HG02571 (cell line): ENCODE measurements around the gene WWOX.

ENCODE experiments used
- ATAC-seq: cut with Tn5 transposase; IDR thresholded peaks from one replicate; pipeline ENCODE4 v1.9.1; 2021; ENCODE audit warnings: mild to moderate bottlenecking, moderate library complexity; ENCODE audit not compliant: unreplicated experiment

Gene WWOX

DNA sequence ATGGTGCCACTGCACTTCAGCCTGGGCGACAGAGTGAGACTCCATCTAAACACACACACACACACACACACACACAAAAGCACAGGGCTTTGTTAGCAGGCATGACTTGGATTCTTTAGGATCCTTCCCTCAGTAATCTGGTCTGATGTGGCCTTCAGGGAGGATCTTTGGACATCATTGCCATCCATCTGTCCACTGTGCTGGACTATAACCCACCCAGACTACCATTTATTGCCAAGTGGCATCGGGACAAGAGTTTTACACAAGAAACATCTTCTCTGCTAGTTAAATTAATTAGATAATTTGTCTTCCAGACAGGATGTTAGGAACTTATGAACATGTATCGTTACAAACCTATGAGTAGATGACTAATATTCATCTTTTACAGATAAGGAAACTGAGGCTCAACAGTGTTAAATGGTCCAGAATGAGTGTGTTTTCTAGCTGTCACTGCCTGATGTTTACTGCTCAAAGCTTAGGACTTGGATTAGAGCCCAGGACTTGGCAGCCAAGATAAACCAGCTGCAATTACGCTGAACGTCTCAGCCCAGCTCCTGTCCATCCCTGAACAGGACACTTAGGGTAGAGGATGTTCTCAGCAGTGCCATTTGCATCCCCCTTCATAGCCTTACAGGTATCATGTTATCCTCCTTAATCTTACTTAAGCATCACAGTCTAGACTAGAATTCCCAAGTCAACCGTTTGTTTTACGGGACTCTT, 285.8 kb downstream of the WWOX start:
- no peak for ATAC-seq

DNA sequence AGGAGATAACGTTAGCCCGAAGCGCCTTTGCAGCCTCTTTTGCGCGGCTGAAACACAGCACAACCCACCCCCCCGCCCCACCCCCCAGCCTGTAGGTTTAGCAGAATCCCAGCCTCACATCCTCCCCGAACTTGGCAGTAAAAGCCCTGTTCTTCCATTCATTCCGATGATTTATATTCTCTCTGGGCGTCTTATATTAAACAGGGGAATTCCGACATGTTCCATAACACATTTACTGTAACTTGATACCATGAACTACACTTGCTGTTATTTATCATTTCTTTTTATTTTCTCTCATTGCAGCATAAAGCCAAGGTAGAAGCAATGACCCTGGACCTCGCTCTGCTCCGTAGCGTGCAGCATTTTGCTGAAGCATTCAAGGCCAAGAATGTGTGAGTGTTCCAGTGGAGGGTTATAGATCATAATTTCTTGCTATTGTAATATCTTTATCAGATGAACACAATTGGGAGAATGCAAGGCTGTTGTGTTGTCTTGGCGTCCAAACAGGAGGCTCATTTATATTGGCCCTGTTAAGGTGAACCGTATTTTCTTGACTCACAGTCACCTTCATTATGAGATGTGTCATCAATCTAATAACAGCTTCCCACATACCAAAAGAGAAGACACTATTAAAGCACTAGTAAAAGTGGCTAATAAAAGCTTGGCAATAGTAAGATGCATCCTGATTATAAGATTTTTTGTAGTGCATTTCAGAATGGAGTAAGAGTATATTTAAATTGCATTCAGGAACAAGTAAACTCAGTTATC, 287.3 kb downstream of the WWOX start:
- no peak for ATAC-seq

DNA sequence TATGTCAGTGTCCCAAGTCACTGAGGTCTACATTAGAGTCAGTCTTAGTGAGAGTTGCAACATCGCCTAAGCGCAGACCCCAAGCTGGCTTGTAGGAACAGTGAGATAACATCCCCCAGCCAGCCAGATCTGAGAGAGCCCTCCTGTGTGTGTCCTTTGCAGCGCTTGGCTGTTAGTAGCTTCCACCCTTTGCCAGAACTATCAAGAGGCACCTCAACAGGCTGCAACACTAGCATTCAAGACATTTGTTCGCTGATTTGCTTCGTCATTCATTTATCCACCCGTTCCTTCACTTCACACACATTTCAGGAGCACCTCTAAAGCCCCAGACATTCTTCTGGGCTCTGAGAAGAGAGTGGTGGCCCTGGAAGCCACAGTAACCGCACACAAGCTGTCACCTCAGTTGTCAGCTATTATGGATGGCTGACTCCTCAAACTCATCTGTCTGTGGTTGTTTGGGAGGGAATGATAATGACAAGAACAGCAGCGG, 289.6 kb downstream of the WWOX start:
- no peak for ATAC-seq

DNA sequence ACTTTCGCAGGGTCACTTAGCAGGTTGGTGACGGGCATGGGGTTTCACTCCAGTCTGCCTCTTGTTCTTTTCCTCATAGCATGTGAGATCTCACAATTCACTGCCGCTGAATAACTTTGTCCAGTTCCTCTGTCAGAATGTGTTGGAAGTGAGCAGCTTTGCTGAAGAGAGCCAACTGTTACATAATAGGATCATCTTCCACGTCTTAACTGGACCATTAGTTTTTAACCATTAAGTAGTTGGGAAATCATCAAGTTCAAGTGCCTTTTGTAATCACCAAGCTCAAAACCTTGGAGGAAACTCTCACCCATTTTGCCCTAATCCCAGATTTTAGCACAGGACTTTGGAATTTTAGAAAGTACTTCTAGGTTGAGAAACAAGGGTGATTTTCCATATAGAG, 290.6 kb downstream of the WWOX start:
- no peak for ATAC-seq

DNA sequence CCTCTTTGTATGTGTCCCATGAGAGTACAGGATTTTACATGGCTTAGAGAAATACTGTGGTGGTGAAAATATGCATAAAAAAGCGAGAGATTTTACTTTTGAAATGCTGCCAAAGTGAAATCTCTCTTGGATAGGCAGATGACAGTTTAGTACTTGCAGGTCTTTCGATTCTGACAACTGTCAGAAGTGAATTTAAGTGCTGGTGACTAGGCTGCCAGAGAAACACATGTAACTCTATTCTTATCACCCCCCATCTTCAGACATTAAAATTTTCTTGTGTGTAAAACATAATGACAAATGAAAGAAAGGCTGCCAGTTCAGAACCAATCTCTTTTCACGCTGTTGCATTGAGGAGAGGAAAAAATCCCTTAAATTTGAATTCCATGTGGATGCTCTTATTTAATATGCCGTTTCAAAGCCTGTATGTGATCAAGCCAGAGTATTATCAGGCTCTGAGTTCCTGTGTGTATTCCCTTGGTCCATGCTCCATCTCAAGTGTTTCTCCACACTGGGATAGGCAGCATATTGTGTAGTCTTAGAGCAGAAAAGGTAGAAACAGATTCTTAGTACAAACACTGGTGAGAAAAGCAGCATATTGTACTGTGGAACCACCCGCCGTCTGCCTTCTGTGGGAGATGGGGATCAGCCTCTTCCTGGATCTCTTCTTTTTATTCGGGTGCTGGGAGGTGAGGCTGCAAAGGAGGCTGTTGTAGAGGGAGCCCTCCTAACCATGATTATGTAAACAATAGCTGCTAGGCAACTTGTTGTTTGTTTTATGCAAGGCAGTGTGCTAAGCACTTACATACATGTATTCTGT, 291.3 kb downstream of the WWOX start:
- ATAC-seq: no peak

DNA sequence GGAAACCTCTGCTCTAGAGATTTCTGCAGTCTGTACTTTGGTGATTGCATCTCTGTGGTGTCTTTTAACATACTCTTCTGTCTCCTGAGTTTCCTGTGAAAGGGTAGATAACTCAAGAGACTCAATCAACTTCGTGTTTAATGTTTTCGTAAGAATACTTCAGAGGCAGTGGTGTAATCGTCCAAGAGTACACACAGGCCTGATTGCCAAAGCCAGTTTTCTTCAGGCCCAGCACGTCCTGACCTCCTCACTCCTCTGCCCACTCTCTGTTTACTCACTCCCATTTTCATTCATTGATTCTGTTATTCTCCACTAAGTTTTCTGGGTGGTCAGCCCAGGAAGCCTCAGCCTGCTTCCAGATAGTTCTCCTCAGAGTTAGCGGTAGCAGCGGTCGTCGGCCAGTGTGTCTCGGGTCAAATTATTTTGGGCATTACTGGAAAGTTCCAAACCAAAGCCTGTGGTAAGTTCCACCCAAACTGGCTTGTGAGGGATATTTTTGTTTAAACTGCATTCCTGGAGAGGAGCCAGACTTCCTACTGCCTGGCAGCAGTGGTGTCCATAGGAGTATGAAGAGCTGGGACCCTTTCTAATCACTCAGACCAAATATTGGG, 293.2 kb downstream of the WWOX start:
- ATAC-seq: no peak

DNA sequence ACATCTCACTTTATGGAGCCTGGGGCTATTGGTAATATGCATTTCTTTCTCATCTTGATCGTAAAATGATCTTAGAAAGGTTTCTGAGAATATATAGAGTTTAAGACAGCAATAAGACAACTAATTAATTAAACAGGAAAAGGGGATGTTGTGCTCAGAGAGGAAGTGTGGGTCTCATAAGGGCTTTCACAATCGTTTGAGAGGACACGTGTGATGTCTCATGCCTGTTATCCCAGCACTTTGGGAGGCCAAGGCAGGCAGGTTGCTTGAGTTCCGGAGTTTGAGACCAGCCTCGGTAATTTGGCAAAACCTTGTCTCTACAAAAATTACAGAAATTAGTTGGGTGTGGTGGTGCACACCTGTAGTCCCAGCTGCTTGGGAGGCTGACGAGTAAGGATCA, 295.6 kb downstream of the WWOX start:
- no peak for ATAC-seq

DNA sequence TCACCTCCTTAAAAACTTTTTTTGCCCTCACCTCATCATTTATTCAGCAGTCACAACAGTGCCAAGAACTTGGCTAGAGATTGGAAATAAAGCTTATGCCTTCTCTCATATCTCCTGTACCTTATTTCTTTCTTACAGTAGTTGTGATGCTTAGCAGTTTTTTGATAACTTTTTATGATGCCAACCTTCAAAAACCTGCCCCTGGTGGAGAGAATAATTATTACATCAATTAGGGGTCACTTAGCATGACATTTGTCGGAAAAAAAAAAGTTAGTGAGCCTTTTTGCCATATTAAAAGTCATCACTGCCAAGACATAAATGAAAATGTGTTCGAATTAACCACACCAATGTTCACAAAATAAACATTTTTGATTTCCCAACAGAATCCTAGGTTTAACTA, 296.6 kb downstream of the WWOX start:
- no peak for ATAC-seq

DNA sequence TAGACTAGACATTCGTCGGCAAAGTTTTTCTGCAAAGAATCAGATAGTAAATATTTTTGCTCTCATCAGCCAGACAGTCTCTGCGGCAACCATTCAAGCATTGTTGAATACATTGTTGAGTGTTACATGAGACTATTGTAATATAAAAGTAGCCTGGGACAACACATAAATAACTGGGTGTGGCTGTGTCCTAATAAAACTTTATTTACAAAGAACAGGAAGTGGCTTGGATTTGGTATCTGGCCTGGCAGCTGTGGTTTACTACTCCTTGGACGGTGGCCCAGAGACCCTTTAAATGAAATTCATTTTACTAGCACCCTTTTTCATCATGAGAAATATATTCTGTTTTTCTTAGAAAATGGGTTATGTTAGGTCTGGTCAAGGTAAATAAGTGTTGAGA, 297.2 kb downstream of the WWOX start:
- ATAC-seq: no peak

DNA sequence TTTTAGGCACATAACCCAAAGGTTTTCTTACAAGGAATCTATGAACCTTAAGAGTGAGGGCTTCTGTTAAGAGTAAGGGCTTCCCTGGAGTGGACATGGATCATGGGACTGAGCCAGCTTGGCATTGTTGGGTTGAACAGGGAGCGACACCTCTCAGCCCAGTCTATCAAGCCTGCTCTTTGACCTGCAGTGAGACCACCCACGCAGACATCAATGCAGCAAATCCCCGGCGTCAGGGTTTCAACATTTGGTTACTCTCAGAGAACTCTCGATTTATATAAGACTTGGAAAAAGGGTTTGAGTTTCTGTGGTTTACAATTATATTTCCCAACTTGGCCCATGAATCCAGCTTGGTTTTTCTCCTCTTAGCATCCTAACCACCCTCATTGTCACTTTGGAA, 299.9 kb downstream of the WWOX start:
- no peak for ATAC-seq

DNA sequence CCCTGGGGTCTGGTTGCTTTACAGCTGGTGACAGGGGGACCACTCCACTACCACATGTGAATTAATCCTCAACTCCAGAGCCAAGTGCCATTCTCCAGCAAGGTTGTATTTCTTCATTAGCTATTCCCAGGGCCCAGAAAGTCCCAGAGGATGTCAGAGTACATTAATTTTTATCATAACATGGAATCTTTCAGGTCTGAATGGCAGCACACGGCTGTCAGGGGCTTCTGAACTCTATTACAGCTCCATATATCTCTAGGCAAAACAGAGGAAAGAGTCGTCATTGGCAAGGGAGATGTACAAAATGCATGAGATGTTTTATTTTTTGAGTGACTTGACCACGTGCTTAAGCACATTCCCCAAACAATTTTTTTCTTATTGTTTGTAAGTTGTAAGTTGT, 303.4 kb downstream of the WWOX start:
- no peak for ATAC-seq

DNA sequence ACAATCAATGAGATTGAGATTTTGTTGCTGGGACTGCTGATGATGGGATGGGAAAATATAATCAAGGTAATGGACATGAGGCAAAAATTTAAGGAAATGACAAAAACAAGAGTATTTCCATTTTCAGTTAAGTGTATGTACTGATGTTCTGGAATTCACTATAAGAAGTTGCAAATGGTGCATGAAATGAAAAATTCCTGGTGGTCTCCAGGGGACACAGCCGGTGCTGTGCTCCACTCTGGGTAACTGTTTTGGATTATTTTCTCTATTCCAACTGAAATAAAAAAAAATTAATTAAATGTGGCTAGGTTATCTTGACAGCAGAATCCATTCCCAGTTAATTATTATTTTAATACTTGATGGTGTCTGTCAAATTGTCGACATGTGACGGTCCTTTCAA, 305.6 kb downstream of the WWOX start:
- no peak for ATAC-seq

DNA sequence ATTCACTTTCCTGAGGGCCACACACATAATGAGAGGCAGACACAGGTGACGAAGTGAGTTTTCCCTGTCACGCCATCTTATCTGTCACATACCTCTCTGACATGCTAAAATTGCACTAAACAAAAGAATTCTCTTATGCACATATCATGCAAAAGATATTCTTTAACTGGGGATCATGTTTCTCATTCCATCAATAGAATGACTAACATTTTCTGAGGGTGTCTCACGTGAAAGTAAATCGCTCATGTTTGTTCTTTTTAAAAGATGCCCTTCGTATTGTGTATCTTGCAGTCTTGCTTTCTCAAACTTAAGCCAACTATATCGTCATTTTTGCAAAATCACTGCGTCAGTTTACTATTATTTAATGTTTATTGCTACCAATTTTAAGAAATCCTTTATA, 306.4 kb downstream of the WWOX start:
- no peak for ATAC-seq

DNA sequence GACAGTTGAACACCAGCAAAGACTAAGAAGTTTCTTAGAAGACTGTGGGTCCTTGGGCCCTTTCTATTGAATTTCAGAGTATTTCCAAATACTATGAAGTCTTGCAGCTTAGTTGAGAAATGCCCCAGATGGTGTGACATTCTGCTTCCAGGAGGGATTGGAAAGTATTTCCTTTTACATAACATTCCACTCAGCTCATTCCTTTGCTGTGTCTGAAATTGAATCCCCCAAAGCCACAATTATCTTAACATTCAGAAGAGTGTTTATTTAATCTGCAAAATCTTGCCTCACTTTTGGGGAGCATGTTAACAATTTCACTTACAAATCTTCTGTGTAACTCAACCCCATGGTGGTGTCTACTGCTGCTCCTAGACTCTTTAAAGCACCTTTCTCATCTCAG, 307.7 kb downstream of the WWOX start:
- no peak for ATAC-seq

DNA sequence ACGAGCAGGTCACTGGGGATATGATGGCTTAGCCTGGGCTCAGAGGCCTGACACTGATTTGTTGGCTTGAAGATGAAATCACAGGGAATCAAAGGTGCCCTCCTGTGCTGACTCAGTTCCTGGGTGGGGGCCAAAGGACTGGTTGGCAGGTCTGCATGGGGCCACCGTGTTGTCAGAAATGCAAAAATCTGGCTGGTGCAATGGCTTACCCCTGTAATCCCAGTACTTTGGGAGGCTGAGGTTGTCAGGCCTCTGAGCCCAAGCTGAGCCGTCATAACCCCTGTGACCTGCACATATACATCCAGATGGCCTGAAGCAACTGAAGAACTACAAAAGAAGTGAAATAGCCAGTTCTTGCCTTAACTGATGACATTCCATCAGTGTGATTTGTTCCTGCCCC, 314.2 kb downstream of the WWOX start:
- no peak for ATAC-seq

DNA sequence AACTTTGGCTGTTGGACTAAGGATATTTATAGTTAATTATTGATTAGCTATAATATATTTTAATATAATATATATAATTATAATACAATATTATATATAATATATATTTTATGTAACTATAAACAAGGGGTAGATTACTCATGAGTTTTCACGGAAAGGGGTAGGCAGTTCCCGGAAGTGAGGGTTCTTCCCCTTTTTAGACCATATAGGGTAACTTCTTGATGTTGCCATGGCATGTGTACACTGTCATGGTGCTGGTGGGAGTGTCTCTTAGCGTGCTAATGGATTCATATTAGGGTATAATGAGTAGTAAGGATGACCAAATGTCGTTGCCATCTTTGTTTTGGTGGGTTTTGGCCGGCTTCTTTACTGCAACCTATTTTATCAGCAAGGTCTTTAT, 315.6 kb downstream of the WWOX start:
- no peak for ATAC-seq

DNA sequence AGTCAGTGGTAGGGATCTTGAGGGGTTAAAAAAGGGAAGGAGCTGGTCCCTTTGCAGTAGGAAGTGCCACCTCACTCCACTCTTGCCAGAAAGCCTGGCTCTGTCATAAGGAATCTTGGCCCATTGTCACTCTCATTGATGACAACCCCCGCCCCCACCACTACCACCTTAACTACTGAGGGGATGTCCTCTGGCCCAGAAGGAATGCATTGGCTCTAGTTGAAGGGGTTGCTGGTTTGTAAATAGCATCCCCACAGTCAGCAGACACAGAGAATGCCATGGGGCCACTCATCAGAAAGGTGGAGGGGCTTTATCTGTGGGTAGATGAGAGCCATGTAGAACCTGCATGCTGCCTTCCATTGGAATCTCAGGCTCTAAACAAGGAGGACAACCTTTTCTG, 316.2 kb downstream of the WWOX start:
- ATAC-seq: no peak

DNA sequence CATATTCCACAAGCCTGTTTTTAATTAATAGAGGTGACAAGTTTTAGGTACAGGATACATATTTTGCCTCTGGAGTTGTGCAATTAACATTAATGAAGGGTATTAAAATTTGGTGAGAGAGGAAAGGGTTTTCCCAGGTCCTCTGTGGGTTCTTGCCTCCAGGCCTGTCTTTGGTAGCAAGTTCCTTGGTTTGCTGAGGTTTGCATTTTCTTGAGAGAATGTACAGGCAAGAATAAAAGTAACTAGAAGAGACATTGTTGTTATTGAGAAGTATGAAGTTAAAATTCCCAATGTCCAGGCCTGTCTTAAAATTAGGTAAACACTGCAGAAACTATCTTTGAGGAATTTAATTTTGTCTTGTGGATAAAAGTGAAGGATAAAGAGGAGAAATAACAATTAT, 316.9 kb downstream of the WWOX start:
- ATAC-seq: no peak

DNA sequence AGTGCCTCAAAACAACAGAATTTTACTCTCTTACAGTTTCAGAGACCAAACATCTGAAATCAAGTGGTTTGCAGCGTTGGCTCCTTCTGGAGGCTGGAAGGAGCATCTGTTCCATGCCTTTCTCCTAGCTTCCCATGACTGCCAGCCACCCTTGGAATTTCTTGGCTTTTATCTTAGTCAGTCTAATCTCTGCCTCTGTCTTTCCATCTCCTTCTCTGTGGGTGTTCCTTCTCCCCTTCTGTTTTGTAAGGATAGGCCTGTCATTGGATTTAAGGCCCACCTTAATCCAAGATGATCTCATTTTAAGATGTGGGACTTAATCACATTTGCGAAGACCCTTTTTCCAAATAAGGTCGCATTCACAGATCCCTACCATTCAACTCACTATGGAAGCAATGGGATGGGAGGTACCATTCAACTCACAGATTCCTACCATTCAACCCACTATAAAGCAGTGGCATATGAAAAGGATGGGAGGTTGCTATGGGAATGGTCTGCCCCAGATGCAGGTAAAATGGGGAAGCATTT, 321.8 kb downstream of the WWOX start:
- no peak for ATAC-seq

DNA sequence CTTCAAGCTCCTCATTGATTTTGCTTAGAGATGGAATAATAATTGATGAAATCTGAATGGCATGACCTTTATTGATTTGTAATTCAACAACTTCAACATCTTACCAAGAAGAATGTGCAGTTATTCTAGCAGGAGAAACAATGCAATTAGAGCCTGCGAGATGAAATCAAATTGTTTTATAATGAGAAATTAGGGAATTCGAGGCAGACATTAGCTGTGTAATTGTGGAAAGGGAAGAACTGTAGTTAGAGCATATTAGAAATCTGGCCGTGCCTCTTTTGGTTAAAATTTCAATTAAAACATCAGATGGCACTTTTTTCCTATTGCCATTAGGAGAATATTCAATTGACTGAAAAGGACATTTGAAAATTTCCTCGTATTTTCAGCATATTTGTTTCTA, 325.8 kb downstream of the WWOX start:
- ATAC-seq: no peak

DNA sequence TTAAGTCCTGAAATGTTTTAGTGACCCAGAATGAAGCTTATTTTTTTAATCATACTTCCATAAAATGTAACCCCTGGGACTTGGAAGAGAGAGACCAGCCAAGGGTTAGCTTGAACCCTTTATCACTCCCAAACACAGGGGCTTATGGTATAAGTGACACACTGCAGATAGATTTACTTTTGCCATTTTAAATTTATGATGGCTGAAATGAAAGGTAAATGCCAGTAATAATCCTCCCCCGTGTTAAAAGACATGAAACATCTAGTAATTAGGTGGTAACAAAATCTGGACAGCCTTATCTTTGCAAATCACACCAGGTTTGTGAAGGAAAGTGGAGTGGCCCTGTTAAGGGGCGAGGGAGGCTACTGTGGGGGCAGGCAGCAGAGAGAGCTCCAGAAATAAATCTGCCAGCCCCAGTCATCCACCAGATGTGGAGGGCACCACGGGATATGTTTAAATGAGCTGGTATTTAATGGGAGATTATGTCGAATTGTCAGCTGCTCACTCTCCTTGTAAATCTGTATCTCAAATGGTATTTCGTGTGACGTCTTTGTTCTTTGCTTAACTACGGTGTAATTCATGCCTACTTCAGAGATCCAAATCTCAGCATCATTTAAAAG, 326.5 kb downstream of the WWOX start:
- no peak for ATAC-seq
